Measurements from ENCODE around the gene FHAD1. TPM values are rescaled to one million over a fixed set of nuclear protein-coding genes. Genes with fewer than 3 reads are reported as not detected.

FHAD1 gene
- total RNA-seq, 3 donors from 2014 or later (not counting 1 experiment from before 2014, with no cell fraction given): 0.72 to 1.9 (median 1.7) TPM

- WGBS (ENCODE audit: insufficient coverage): 92% methylated on average over 6 of the region's 6 CpGs
- no peaks in the 10 kb centered on the region for H3K9me3 ChIP-seq (ENCODE audit: control insufficient read depth, insufficient read depth, low read length)
- TF ChIP-seq, protein P1, sequence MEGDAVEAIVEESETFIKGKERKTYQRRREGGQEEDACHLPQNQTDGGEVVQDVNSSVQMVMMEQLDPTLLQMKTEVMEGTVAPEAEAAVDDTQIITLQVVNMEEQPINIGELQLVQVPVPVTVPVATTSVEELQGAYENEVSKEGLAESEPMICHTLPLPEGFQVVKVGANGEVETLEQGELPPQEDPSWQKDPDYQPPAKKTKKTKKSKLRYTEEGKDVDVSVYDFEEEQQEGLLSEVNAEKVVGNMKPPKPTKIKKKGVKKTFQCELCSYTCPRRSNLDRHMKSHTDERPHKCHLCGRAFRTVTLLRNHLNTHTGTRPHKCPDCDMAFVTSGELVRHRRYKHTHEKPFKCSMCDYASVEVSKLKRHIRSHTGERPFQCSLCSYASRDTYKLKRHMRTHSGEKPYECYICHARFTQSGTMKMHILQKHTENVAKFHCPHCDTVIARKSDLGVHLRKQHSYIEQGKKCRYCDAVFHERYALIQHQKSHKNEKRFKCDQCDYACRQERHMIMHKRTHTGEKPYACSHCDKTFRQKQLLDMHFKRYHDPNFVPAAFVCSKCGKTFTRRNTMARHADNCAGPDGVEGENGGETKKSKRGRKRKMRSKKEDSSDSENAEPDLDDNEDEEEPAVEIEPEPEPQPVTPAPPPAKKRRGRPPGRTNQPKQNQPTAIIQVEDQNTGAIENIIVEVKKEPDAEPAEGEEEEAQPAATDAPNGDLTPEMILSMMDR (IDR thresholded peaks at IDR 0.05): no peak
- Mint-ChIP-seq H3K27me3 (ENCODE audit: low read depth in 2 of 2) (peaks cover 0 to 10% of the 10 kb centered on the region in 2 donors), H3K9me3 (no peaks in the 10 kb centered on the region), H3K36me3 (no peaks in the 10 kb centered on the region), H3K4me3 (no peak overlapping the region), H3K27ac (no peak overlapping the region), H3K4me1 (peaks cover 0 to 7% of the 10 kb centered on the region in 2 donors)
- H3K36me3 ChIP-seq (ENCODE audit: control insufficient read depth, insufficient read depth, low read length): no peaks in the 10 kb centered on the region
- no peak for DNase-seq
- no peak for ATAC-seq
- H3K4me1 ChIP-seq (ENCODE audit: control insufficient read depth, insufficient read depth, low read length): peaks cover 3% of the 10 kb centered on the region
- no peak overlapping the region for H3K27ac ChIP-seq (ENCODE audit: low read length)
- H3K27me3 ChIP-seq (ENCODE audit: control insufficient read depth, insufficient read depth, low read length): no peaks in the 10 kb centered on the region
- no peak overlapping the region for H3K4me3 ChIP-seq (ENCODE audit: low read length)
- intact Hi-C loops (cut with micrococcal nuclease): no loop called here
Measured at GRCh38 chr1:15308621-15309027, 61.6 kb downstream of the FHAD1 start.

DNA sequence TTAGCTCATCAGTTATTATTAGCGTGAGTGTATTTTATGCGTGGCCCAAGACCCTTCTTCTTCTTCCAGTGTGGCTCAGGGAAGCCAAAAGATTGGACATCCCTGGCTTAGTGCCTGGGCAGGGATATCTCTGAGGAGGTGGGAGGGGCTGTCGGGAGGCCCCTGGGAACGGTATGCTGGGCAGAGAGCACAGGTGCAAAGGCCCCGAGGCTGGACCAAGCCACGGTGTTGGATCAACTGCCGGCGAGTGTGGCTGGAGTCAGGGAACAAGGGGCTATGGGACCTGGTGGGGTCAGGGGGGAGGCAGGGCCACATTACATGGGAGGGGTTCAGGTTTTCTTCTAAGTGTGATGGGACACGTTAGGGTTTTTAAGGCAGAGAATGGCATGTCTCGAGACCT lies 62.7 kb downstream of the FHAD1 start:
- Mint-ChIP-seq H3K27me3 (ENCODE audit: low read depth in 2 of 2) (peaks cover 0 to 10% of the 10 kb centered on the region in 2 donors), H3K4me3 (no peak overlapping the region), H3K4me1 (peaks cover 0 to 12% of the 10 kb centered on the region in 2 donors), H3K9me3 (no peaks in the 10 kb centered on the region), H3K27ac (no peak overlapping the region), H3K36me3 (no peaks in the 10 kb centered on the region)
- Histone ChIP-seq H3K4me1 (ENCODE audit: control insufficient read depth, insufficient read depth, low read length) (peaks cover under 1% of the 10 kb centered on the region), H3K4me3 (ENCODE audit: low read length) (no peak overlapping the region), H3K9me3 (ENCODE audit: control insufficient read depth, insufficient read depth, low read length) (no peaks in the 10 kb centered on the region), H3K27ac (ENCODE audit: low read length) (no peak overlapping the region), H3K36me3 (ENCODE audit: control insufficient read depth, insufficient read depth, low read length) (no peaks in the 10 kb centered on the region), H3K27me3 (ENCODE audit: control insufficient read depth, insufficient read depth, low read length) (no peaks in the 10 kb centered on the region)
- TF ChIP-seq, protein P1 (IDR thresholded peaks at IDR 0.05): no peak
- no peak for DNase-seq
- intact Hi-C loops (cut with micrococcal nuclease): no loop called here
- no peak for ATAC-seq
- 91% methylated on average over 10 of the region's 10 CpGs for WGBS (ENCODE audit: insufficient coverage)

- H3K36me3 Mint-ChIP-seq: no peaks in the 10 kb centered on the region
- intact Hi-C loops (cut with micrococcal nuclease): no loop called here
Measured at GRCh38 chr1:15310544-15310943, 63.5 kb downstream of the FHAD1 start.

More at GRCh38 chr1:15310544-15310943, 63.5 kb downstream of the FHAD1 start:
- DNase-seq (no peak), ATAC-seq (no peak)
- H3K36me3 ChIP-seq (ENCODE audit: control insufficient read depth, insufficient read depth, low read length): no peaks in the 10 kb centered on the region
- no peak overlapping the region for H3K4me3 ChIP-seq (ENCODE audit: low read length)
- H3K9me3 Mint-ChIP-seq: no peaks in the 10 kb centered on the region
- H3K4me1 ChIP-seq (ENCODE audit: control insufficient read depth, insufficient read depth, low read length): no peaks in the 10 kb centered on the region
- H3K4me1 Mint-ChIP-seq: peaks cover 0 to 11% of the 10 kb centered on the region in 2 donors
- no peak overlapping the region for H3K27ac ChIP-seq (ENCODE audit: low read length)
- H3K27ac Mint-ChIP-seq: no peak overlapping the region
- no peaks in the 10 kb centered on the region for H3K27me3 ChIP-seq (ENCODE audit: control insufficient read depth, insufficient read depth, low read length)
- WGBS (ENCODE audit: insufficient coverage): 89% methylated on average over 7 of the region's 7 CpGs
- TF ChIP-seq, protein P1 (IDR thresholded peaks at IDR 0.05): no peak
- H3K4me3 Mint-ChIP-seq: no peak overlapping the region
- no peaks in the 10 kb centered on the region for H3K9me3 ChIP-seq (ENCODE audit: control insufficient read depth, insufficient read depth, low read length)
- H3K27me3 Mint-ChIP-seq (ENCODE audit: low read depth in 2 of 2): peaks cover 0 to 3% of the 10 kb centered on the region in 2 donors
